GM12878 (cell line): ENCODE measurements around the gene ANAPC10. TPM values are rescaled to one million over a fixed set of nuclear protein-coding genes. Genes with fewer than 3 reads are reported as not detected.

Experiments
- polyA plus RNA-seq, 11 experiments: library from polyadenylated mRNA; depleted of rRNA in 4 of 11; unstranded in 6 of 11; stranded (reverse) in 5 of 11; fragments of >200 nt; fragmentation: Nextera tagmentation in 4 of 11; fragmentation: Illumina TruSeq in 1 of 11; extraction: Ambion mirVana in 4 of 11; extraction: Trizol in 1 of 11; gene quantifications; 1 replicate in 1 of 11; 2 replicates in 10 of 11; pipeline versions ENCODE4 v1.2.1 to v1.2.3, GENCODE V29; 2011 to 2016; ENCODE audit warnings: inconsistent platforms in 2 of 11, missing spikeins in 2 of 11, low read depth in 1 of 11
- total RNA-seq, 4 experiments: library from RNA; depleted of rRNA in 3 of 4; stranded (reverse); fragments of >200 nt in 3 of 4; fragmentation: Illumina TruSeq in 1 of 4; extraction: Trizol in 1 of 4; gene quantifications; 2 replicates each; pipeline versions ENCODE4 v1.2.1 to v1.2.3, GENCODE V29; 2013 to 2021

ANAPC10 gene
- total and polyA plus RNA-seq, 10 of the 15 experiments (the other 5 are each of a cell fraction or from before 2014, with no cell fraction given): 23.8 to 73.7 (median 48.5) TPM

Other genes with a start within 250 kb of the ANAPC10 start
- 147 and 158 TPM in 2 replicates for gene ABCE1, start 115 bp upstream of the ANAPC10 start, total RNA-seq (2014; rRNA removed)
- gene ABCE1, start 115 bp upstream of the ANAPC10 start, total RNA-seq (2014; rRNA removed; fragmentation: Illumina TruSeq; extraction: Trizol): 168 and 172 TPM in 2 replicates
- gene ABCE1, start 115 bp upstream of the ANAPC10 start, total RNA-seq (2021): 109 and 115 TPM in 2 replicates
- 149 and 220 TPM in 2 replicates for gene ABCE1, start 115 bp upstream of the ANAPC10 start, polyA plus RNA-seq (2011; rRNA removed)
- 167 and 221 TPM in 2 replicates for gene ABCE1, start 115 bp upstream of the ANAPC10 start, polyA plus RNA-seq (2014; fragmentation: Illumina TruSeq; extraction: Trizol)
- 100 to 1,000 TPM in 1 of 2 experiments, 10 to 100 TPM in 1; 75.9 to 108 TPM for gene ABCE1, start 115 bp upstream of the ANAPC10 start, polyA plus RNA-seq (2014; fragmentation: Nextera tagmentation; extraction: Ambion mirVana)
- 72.2 and 97.9 TPM in 2 replicates for gene ABCE1, start 115 bp upstream of the ANAPC10 start, polyA plus RNA-seq (2014; rRNA removed)
- 100 to 1,000 TPM; 124 to 144 TPM for gene ABCE1, start 115 bp upstream of the ANAPC10 start, polyA plus RNA-seq (2016; fragmentation: Nextera tagmentation; extraction: Ambion mirVana)
- gene OTUD4, start 82.4 kb upstream of the ANAPC10 start, total RNA-seq (2014; rRNA removed): 14.1 and 15.5 TPM in 2 replicates
- gene OTUD4, start 82.4 kb upstream of the ANAPC10 start, total RNA-seq (2014; rRNA removed; fragmentation: Illumina TruSeq; extraction: Trizol): 16.1 and 17.2 TPM in 2 replicates
- gene OTUD4, start 82.4 kb upstream of the ANAPC10 start, total RNA-seq (2021): 21.4 and 22.8 TPM in 2 replicates
- 26.3 and 35.0 TPM in 2 replicates for gene OTUD4, start 82.4 kb upstream of the ANAPC10 start, polyA plus RNA-seq (2011; rRNA removed)
- gene OTUD4, start 82.4 kb upstream of the ANAPC10 start, polyA plus RNA-seq (2014; fragmentation: Illumina TruSeq; extraction: Trizol): 19.2 and 25.2 TPM in 2 replicates
- gene OTUD4, start 82.4 kb upstream of the ANAPC10 start, polyA plus RNA-seq (2014; fragmentation: Nextera tagmentation; extraction: Ambion mirVana): 1 to 10 TPM; 2.8 to 4.4 TPM
- gene OTUD4, start 82.4 kb upstream of the ANAPC10 start, polyA plus RNA-seq (2014; rRNA removed): 10.0 and 13.0 TPM in 2 replicates
- 1 to 10 TPM; 2.2 to 8.3 TPM for gene OTUD4, start 82.4 kb upstream of the ANAPC10 start, polyA plus RNA-seq (2016; fragmentation: Nextera tagmentation; extraction: Ambion mirVana)